HCT116 (cell line): ENCODE measurements around the gene VWA3B. TPM values are rescaled to one million over a fixed set of nuclear protein-coding genes. Genes with fewer than 3 reads are reported as not detected.

Experiments
- ATAC-seq: fragments of 200-7000 bp; cut with Tn5 transposase; 2 replicates; pipeline ENCODE4 v1.9.1; 2020; ENCODE audit warnings: mild to moderate bottlenecking, moderate library complexity
- BruUV-seq: library from RNA; stranded (reverse); fragments of 400-500 nt; replicated peaks from 2 replicates; lab custom pipeline; 2021; lab: Mats Ljungman, UMichigan
- CTCF ChIA-PET: fragments of 300-600 bp; sonication (Branson Sonifier 250); formaldehyde crosslinking; loops from one replicate; lab custom pipeline; 2021; ENCODE audit warnings: antibody characterized with exemption; lab: Charles Lee
- POLR2A ChIA-PET: fragments of 300-600, 350-600 bp; sonication (Branson Sonifier 250); formaldehyde crosslinking; loops from one replicate; lab custom pipeline; 2021; ENCODE audit warnings: antibody characterized with exemption; lab: Charles Lee
- RAD21 ChIA-PET, 2 experiments: fragments of 300-600 bp; sonication (Branson Sonifier 250); formaldehyde crosslinking; loops; one replicate each; lab custom pipeline; 2023; ENCODE audit warnings: low total read pairs in 2 of 2; ENCODE audit not compliant: uncharacterized antibody in 2 of 2, unreplicated experiment in 2 of 2, low non-redundant PET in 1 of 2; lab: Charles Lee
- DNase-seq: peaks from one replicate; pipeline ENCODE4 v3.0.0-alpha.2; 2010; ENCODE audit warnings: low read depth, low spot score
- H2AFZ ChIP-seq: fragments of 200-600 bp; shearing (Covaris generic), sonication (generic); 2 replicates; pipeline ENCODE4 v1.6.1; 2017; ENCODE audit warnings: low read depth, mixed run types, mixed read lengths, antibody characterized with exemption, low read length; ENCODE audit not compliant: poor library complexity, severe bottlenecking
- H3K27ac ChIP-seq: 2 replicates; pipeline ENCODE4 v1.5.1; 2012; ENCODE audit warnings: low read depth, low read length
- H3K27me3 ChIP-seq: fragments of 200-600 bp; sonication (generic); 2 replicates; pipeline ENCODE4 v1.6.1; 2016; ENCODE audit warnings: mixed run types, low read length, mixed read lengths; ENCODE audit not compliant: insufficient read depth
- H3K36me3 ChIP-seq, 2 experiments: fragments of 200-500 bp in 1 of 2; fragments of 200-600 bp in 1 of 2; sonication (Bioruptor generic) in 1 of 2; sonication (generic) in 1 of 2; 2 replicates each; pipeline versions ENCODE4 v1.5.1 to v1.6.1; 2014 to 2016; ENCODE audit warnings: low read length in 2 of 2, inconsistent platforms in 1 of 2, mixed read lengths in 1 of 2, mixed run types in 1 of 2; ENCODE audit not compliant: insufficient read depth in 2 of 2, control insufficient read depth in 1 of 2
- H3K4me1 ChIP-seq, 2 experiments: fragments of 200-600 bp in 1 of 2; sonication (generic) in 1 of 2; 2 replicates each; pipeline versions ENCODE4 v1.5.1 to v1.6.1; 2012 to 2017; ENCODE audit warnings: low read length in 2 of 2, inconsistent platforms in 1 of 2, mild to moderate bottlenecking in 1 of 2, mixed read lengths in 1 of 2, mixed run types in 1 of 2, moderate library complexity in 1 of 2; ENCODE audit not compliant: insufficient read depth in 2 of 2, control insufficient read depth in 1 of 2
- H3K4me2 ChIP-seq: fragments of 200-600 bp; sonication (generic); 2 replicates; pipeline ENCODE4 v1.6.1; 2017; ENCODE audit warnings: mixed run types, low read length, mixed read lengths
- H3K4me3 ChIP-seq, 2 experiments: fragments of 200-600 bp in 1 of 2; sonication (generic) in 1 of 2; replicated peaks in 1 of 2; 2 replicates each; pipeline ENCODE4 v1.5.1; 2011 to 2016; ENCODE audit warnings: low read length in 2 of 2, control low read depth in 1 of 2, low read depth in 1 of 2, mild to moderate bottlenecking in 1 of 2, mixed read lengths in 1 of 2, mixed run types in 1 of 2
- H3K79me2 ChIP-seq: fragments of 200-600 bp; sonication (generic); 2 replicates; pipeline ENCODE4 v1.6.1; 2017; ENCODE audit warnings: mild to moderate bottlenecking, mixed run types, low read length, moderate library complexity, mixed read lengths; ENCODE audit not compliant: insufficient read depth
- H3K9ac ChIP-seq: fragments of 200-600 bp; sonication (generic); 2 replicates; pipeline ENCODE4 v1.6.1; 2016; ENCODE audit warnings: low read length, mixed read lengths
- H3K9me2 ChIP-seq: fragments of 200-600 bp; sonication (generic), shearing (Covaris generic); 2 replicates; pipeline ENCODE4 v1.6.1; 2017; ENCODE audit warnings: mixed run types, mild to moderate bottlenecking, moderate library complexity; ENCODE audit not compliant: insufficient read depth
- H3K9me3 ChIP-seq, 2 experiments: fragments of 200-500 bp in 1 of 2; fragments of 200-600 bp in 1 of 2; sonication (Bioruptor generic) in 1 of 2; sonication (generic) in 1 of 2; 2 replicates each; pipeline ENCODE4 v1.6.1; 2014 to 2017; ENCODE audit warnings: low read length in 2 of 2, mixed read lengths in 2 of 2, inconsistent platforms in 1 of 2, low read depth in 1 of 2, mild to moderate bottlenecking in 1 of 2, mixed run types in 1 of 2, moderate library complexity in 1 of 2; ENCODE audit not compliant: control insufficient read depth in 1 of 2, insufficient read depth in 1 of 2
- H4K20me1 ChIP-seq: fragments of 200-600 bp; sonication (generic), shearing (Covaris generic); 2 replicates; pipeline ENCODE4 v1.6.1; 2017; ENCODE audit warnings: mixed run types, mild to moderate bottlenecking, moderate library complexity; ENCODE audit not compliant: insufficient read depth
- CBX3 ChIP-seq: IDR thresholded peaks from 2 replicates; pipeline ENCODE4 v1.6.1; 2012; ENCODE audit warnings: low read depth
- CEBPB ChIP-seq: IDR thresholded peaks from 2 replicates; pipeline ENCODE4 v1.6.1; 2012; ENCODE audit warnings: low read depth
- CTCF ChIP-seq, 3 experiments: fragments of 200-600 bp in 1 of 3; sonication (generic) in 1 of 3; IDR thresholded peaks in 2 of 3; conservative IDR thresholded peaks in 1 of 3; 2 replicates each; pipeline ENCODE4 v1.5.1; 2012 to 2017; ENCODE audit warnings: low read depth in 2 of 3, low read length in 2 of 3, antibody characterized with exemption in 1 of 3, borderline replicate concordance in 1 of 3, control low read depth in 1 of 3, mild to moderate bottlenecking in 1 of 3, mixed read lengths in 1 of 3, mixed run types in 1 of 3, moderate library complexity in 1 of 3; ENCODE audit not compliant: insufficient read depth in 1 of 3
- EZH2 ChIP-seq: fragments of 200-600 bp; sonication (generic); IDR thresholded peaks from 2 replicates; pipeline ENCODE4 v1.6.1; 2017; ENCODE audit warnings: antibody characterized with exemption, mixed run types
- EZH2phosphoT487 ChIP-seq: fragments of 200-600 bp; IDR thresholded peaks from 2 replicates; pipeline ENCODE4 v1.6.1; 2018; ENCODE audit warnings: antibody characterized with exemption, borderline replicate concordance
- MAX ChIP-seq: IDR thresholded peaks from 2 replicates; pipeline ENCODE4 v1.6.1; 2012
- REST ChIP-seq: IDR thresholded peaks from 2 replicates; pipeline ENCODE4 v1.6.1; 2012; ENCODE audit warnings: low read depth
- SIN3A ChIP-seq: IDR thresholded peaks from 2 replicates; pipeline ENCODE4 v1.6.1; 2012; ENCODE audit warnings: low read depth
- SP1 ChIP-seq: IDR thresholded peaks from 2 replicates; pipeline ENCODE4 v1.6.1; 2012; ENCODE audit warnings: low read depth
- SRF ChIP-seq: IDR thresholded peaks from 2 replicates; pipeline ENCODE4 v1.6.1; 2012; ENCODE audit warnings: low read depth
- YY1 ChIP-seq: IDR thresholded peaks from 2 replicates; pipeline ENCODE4 v1.6.1; 2011; ENCODE audit warnings: low read length, low read depth, moderate library complexity, mild to moderate bottlenecking; ENCODE audit not compliant: insufficient replicate concordance; ENCODE audit errors: extremely low read depth
- intact Hi-C: fragments of 100-400 bp; cut with micrococcal nuclease; formaldehyde crosslinking; loops from 2 replicates; pipeline ENCODE4 v1.10.0; 2022
- total RNA-seq: library from RNA; stranded (reverse); gene quantifications from one replicate; pipeline ENCODE4 v1.2.1, GENCODE V29; 2021; ENCODE audit not compliant: unreplicated experiment

Gene VWA3B
- total RNA-seq, 1 experiment from 2014 or later, result 0.47 TPM

- H4K20me1 ChIP-seq, result no peaks in the 10 kb centered on the region
- TF ChIP-seq SIN3A (no peak), MAX (no peak), REST (no peak), EZH2 (no peak), YY1 (no peak), SP1 (no peak), EZH2phosphoT487 (no peak), CTCF (IDR thresholded peaks at IDR 0.05 in 2 of 3, conservative IDR thresholded peaks at IDR 0.05 in 1 of 3; ENCODE audit: borderline replicate concordance in 1 of 3, insufficient read depth in 1 of 3, low read depth in 2 of 3, low read length in 2 of 3) (no peak), SRF (no peak), CBX3 (no peak), CEBPB (no peak)
- RAD21 ChIA-PET, result no interaction called here
- H3K9me3 ChIP-seq, result no peaks in the 10 kb centered on the region
- no peak overlapping the region for H3K4me3 ChIP-seq
- no peak overlapping the region for H3K4me2 ChIP-seq
- no peaks in the 10 kb centered on the region for H3K4me1 ChIP-seq
- H3K27ac ChIP-seq, result no peak overlapping the region
- H3K36me3 ChIP-seq, result no peaks in the 10 kb centered on the region
- CTCF ChIA-PET, result no interaction called here
- H3K9ac ChIP-seq, result no peak overlapping the region
- POLR2A ChIA-PET, result no interaction called here
- no peaks in the 10 kb centered on the region for H3K27me3 ChIP-seq
- no peak overlapping the region for H2AFZ ChIP-seq
- no TSS peak for BruUV-seq
- H3K79me2 ChIP-seq, result no peaks in the 10 kb centered on the region
- DNase-seq (no peak), ATAC-seq (no peak)
- intact Hi-C loops, result no loop called here
- H3K9me2 ChIP-seq, result no peaks in the 10 kb centered on the region
These were observed 73.6 kb downstream of the VWA3B start for GRCh38 chr2:98160554-98160953.
